DMS 273 (cell line): ENCODE measurements around the gene FSIP2.

Source experiments
- DNase-seq: peaks from one replicate; lab custom pipeline; 2025; ENCODE audit not compliant: unreplicated experiment; lab: John Stamatoyannopoulos, UW

FSIP2 gene, protein sequence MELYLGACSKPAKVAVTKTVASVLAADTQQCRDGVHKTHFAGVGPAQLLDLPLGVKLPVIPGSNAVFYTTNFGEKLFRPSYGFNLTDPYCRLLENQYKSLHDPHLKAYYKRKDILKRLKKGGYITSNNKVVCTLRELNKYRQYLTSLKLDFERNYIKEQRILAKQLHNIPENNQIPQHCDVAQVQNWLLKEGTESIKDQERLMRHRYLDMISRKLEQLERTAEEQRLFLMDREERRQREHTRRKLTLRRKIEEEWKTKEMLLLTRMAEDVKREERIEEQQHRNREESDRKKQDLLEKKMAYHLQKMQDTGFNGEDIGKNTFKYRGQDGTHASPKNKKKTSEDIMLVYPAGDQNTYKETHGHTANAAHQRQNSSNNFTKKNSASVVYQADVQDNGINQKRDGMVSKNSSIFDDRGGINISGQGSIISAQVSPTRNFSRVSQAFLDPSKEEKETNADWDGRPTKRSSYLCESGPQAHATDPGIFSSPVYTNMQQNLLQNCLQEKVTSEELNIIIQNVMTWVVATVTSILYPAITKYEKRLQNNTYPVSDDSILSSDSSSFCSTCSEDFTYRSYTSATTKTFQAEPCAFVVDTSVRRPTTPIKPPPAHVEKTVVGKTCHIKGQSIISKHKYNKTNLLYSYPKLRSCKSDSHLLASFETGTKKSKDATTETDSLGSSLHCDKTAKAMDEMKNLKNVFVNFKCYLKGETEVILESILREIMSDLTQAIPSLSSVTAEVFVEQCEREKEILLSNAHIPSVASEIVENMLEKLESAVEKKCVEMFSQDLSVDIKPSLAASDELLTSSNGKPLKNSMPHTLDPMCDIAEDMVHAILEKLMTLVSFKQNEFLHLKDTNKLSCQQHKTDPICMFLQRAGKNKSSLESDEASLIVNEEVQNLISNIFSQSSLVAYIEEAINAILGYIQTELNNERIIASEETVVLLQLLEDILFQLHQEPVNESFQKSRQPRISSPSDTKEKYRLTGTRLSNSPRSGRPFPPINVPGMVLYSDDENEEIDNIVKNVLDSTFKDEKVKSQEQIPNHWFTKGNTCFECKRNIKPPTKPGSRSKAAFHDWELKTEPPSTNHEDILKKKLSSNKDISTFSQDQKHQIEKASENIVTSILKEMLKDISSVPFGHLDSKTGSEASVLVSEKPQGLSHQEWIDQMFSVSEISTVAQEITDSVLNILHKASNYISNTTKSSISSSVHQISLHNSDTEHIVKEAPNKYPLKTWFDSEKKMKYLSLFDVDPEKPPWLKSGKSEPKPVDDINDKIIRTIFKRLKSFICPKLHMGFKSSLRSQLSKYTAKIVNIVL (N-terminal part only)

GRCh38 chr2:185738679-185739472 is at the start of gene FSIP2:
TSS of gene FSIP2 (plus strand) at chr2:185738804. CDS start at chr2:185738895, 91 bp downstream.
- DNase-seq, result no peak

DNA sequence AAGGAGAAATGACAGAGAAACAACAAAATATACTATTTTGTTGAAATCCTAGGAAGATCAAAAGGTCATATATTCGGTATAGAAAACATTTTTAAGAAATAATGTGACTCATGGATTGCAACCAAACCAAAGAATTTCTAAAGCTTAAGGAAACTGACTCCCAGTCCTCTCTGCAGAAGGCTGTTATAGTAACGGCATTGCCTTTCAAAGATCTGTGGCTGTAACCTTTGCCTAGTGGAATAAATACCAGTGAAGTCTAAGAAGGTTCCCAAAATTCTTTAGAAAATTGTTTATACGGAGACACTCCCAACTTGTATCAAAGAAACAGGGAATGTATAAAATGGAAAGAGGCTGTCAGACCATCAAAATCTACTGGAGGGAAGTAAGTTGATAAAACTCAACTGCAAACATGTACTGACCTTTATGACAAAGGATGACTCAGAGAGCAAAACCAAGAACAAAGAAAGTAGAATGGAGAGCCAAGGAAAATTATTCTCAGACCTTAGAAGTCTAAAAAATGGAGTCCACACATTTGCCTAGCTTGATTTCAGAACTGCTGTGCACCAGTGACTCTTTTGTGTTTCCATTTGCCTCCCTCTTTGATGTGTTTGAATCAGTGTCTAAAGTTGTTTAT is 48.6 kb upstream of the FSIP2 start:
- no peak for DNase-seq

GRCh38 chr2:185695711-185696235 is 42.8 kb upstream of the FSIP2 start:
- DNase-seq, result no peak

GRCh38 chr2:185700883-185701282 is 37.7 kb upstream of the FSIP2 start:
- peak; percentile 5 for DNase-seq

DNA sequence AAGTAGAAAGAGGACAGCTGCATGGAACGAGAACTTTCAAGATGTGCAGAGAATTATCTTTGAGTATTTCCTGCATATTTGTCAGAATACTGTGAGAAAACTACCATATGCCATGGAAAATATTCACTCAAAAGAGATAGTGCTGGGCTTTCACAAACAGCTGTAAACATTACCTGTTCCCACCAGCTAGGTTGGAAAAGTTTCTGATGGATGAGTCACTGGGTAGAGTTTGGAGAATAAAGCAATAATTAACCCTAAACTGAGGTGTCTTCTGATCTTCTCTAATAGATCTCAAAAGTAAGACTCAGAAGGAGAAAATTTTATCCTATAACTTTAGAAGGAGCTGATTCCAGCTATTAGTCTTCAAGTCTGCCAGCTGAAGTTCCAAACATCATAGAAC is 3.9 kb upstream of the FSIP2 start:
- no peak for DNase-seq

DNA sequence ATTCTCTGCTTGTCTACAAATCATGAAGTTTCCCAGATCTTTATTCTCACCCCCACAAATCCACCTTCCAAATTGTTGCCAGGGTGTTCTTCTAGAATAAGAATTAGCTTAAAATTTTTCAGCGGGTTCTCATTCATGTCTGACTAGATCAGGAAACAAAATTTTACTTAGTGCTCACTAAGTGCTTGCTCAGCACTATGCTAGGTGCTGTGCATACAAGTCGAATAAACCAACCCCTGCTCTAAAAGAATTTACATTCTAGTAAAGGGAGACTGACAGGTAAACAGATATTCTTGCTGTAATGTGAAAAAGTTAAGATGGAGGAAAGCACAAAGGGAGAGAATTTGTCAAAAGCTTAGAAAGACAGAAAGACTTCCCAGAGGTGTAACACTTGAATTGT is 2.4 kb upstream of the FSIP2 start:
- DNase-seq, result no peak

DNA sequence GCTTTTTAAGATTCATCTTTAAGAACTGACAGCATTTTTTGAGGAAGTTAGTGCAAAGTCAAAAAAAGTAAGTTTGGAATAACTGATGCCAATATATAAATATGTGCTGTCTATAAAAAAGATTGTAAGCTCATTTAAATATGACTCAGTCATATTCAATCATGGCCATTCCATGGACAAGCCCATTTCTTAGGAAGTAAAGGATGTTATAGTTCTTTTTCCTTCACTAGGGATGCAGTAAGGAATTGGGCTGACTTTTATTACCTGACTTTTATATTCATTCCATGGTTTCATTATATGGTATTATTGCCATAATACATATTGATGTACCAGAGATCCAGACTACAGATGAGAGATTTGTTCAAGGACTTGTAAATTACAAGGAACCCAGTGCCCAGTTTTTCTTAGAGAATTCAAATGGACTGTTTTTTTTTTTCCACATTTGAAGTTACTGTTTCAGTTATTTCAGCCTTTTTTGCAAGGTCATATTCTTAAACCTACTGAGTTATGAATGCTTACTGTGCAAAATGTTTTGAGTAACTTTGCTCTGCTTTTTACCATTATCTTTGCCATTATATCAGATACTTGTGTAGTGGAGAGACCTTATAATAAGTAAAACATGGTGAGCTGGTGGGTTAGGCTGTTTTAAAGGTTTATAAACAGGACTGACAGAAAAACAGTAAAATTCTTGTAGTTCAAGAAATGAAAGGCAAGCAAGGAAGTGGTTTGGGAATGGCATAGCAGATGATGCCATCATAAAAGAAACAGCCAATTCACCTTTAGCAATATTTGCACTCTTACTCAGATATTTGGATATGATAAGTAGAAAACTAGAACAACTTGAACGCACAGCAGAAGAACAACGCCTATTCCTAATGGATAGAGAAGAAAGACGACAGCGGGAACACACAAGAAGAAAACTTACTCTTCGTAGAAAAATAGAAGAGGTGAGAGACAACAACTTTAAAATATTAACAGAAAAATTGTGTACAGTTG is 7.6 kb downstream of the FSIP2 start:
- DNase-seq, result no peak

GRCh38 chr2:185757356-185757755 is 18.8 kb downstream of the FSIP2 start:
- no peak for DNase-seq

GRCh38 chr2:185771396-185771795 is 32.8 kb downstream of the FSIP2 start:
- no peak for DNase-seq

DNA sequence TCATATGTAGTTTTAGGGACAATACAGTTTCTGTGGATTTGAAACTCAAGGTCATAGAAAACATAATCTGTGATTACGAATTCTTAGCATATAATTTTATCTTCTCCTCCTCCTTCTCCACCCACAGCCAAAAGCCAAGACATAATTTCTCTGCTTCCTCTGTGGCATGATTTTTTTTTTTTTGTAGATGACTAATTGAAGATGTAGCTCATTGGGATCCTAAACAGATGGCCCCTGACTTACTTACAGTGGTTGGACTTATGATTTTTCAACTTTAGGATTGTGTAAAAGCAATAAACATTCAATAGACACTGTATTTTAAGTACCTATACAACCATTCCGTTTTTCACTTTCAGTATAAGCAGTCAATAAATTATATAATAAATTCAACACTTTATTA is 42.3 kb downstream of the FSIP2 start:
- DNase-seq, result no peak

DNA sequence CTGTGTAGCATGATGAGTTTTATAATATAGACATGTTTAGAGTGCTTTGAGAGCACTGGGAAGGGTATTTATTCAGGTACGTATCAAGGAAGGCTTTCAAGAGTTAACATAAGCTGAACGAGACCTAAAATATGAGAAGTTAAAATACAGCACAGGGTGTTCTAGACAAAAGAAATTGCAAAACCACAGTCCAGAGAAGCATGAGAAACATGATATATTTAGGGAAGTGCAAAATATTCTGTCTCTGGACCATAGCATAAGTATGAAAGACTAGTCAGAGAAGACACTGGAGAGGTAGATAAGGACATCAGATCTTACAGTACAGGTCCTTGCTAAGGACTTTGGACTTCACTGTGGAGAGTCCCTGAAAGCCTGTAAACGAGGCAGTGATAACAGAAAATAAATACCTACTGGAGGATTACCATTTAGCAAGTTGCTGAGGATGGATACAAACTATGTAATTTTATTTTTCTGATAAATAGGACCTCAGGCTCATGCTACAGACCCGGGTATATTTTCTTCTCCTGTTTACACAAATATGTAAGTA is 43.7 kb downstream of the FSIP2 start:
- no peak for DNase-seq

DNA sequence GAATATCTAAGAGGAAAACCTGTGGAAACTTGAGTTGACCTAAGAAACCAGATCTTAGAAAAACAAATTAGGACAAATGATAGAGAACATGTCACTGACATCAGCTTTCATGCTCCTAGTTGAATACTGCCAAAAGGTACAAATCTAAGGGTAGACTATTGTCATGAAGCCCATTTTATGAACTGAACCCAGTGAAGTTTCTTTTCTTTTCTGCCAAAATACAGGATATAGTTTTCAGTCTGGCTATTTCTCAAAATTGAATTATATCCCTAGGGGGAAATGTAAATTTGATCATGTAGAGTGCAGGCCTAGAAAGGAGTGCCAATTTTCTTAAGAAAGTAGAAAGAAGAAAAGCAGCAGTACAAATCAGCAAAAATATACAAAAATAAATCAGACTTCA is 46.6 kb downstream of the FSIP2 start:
- no peak for DNase-seq

DNA sequence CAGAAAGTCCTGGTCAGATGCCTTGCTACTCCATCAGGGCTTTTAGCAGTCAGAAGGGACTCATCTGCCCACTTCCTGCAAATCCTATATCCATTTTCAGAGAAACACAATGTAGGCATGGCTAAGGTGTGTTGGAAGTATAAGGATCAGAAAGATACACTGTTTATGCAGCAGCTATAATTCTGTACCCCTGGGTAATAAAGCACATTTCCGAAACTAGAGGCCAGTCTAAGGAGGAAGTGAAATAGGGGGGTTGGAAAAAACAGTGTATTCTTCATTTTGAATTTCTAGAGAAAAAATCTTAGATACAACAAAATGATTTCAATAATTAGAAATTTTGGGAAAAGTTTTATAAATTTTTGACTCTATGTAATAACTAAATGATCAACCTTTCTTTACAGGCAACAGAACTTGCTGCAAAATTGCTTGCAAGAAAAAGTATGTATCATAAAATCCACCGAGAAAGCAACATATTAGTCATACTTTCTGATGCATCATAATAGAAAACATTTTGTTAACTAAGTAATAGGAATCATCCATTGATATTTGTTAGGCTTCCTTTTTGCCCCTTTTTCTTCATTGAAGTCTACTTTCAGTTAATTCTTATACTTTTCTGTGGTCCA is 47.4 kb downstream of the FSIP2 start:
- DNase-seq, result no peak

DNA sequence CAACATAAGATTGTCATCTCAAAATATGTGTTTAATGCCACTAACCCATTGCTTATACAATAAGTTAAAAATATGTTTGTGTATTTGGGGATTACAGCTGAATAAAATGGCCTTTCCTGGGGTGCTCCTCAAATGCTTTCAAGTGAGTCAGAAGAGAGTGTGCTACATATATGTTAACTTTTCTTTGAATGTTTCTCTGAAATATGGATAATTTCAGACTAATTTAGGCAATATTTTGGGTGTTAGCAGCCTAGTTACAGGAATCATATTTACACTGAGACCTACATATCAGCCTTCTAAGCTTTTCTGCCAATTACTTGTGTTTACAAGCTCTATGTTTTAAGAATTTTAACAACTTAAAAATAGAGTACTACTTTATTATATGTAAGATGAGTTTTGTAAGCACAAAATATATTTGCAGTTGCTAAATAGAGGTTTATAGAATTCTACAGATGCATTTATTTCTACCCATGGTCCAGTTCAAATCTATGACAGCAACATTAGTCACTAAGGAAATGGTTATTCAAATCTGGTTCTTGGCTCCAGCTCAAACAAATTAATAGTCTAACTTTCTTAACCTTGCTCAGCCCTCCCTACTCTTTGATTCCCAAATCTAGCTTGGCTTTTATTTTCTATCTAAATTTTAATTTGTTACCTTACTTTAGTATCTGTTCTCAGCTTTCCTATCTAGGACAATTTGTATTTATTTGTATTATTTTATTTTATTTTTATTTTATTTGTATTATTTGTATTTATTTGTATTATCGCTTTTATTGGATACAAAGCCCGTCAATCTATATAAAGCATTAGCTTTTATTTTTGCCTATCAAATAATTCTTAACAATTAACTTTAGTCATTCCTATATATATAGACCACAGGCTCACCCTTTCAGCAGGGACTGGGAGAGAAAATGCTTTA is 48.9 kb downstream of the FSIP2 start:
- no peak for DNase-seq

DNA sequence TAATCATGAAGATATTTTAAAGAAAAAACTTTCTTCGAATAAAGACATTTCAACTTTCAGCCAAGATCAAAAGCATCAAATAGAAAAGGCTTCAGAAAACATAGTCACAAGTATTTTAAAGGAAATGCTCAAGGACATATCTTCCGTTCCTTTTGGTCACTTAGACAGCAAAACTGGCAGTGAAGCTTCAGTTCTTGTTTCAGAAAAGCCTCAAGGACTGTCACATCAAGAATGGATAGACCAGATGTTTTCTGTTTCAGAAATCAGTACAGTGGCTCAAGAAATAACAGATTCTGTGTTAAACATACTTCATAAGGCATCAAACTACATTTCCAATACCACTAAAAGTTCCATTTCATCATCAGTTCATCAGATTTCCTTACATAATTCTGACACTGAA is 51.8 kb downstream of the FSIP2 start:
- DNase-seq, result no peak

DNA sequence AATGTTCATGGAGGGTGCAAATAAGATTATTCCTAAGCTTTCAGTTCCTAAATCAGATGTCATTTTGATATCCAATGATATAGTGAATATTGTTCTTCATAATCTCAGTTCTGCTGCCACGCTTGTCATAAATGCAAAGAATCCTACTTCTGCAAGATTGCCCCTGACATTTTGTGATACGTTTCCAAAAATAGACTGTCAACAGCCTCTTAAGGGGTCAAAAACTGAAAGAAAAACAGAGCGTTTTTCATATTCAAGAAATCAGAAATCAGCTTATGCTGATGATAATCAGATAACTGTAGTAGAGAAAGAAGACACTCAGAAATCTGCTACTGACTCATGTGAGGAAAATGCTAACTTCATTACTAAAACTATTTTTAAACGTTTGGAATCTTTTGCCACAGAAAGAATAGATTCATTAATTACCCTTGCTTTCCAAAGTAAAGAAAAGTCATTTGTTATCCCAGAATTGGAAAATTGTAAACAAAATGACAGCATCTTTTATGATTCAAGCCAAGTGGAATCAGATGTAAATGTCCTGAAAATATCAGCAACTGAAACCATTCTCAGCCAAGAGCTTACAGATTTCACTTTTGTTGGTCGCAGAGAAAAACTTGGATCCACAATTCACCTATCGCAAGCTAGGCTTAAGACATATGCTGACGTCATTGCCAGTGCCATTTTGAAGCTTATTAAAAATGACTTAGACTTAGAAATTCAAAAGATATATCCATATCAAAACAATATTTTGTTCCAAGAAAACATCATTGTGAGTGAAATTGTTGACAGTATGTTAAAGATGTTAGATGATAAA is 55.1 kb downstream of the FSIP2 start:
- DNase-seq, result no peak
